Measurements from ENCODE around the gene CCDC174.

Gene CCDC174

DNA sequence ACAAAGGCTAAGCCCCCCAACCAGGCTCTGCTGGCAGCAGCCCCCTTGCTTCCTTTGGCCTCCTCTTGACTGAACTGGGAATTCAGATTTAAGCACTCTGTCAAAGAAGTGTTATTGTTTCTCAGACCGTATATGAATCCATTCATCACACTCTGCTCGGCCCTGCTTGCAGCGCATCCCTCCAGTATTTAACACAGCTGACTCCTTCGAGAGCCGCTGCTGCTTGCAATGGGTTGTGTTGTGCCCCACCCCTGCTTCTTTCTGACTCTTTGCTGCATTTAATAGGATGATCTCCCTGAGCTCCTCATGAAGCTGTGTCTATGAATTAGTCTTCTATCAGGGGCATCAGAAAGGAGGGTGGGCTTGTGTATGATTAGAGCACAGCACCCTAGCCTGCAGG, 54.5 kb downstream of the CCDC174 start:
- no peak for FAIRE-seq

GRCh38 chr3:14716591-14716990, 65.0 kb downstream of the CCDC174 start:
- no peak for FAIRE-seq

- no peak for FAIRE-seq
Measured at GRCh38 chr3:14717307-14717706, 65.7 kb downstream of the CCDC174 start.

- no peak for FAIRE-seq
Measured at GRCh38 chr3:14718539-14718938, 67.0 kb downstream of the CCDC174 start.

DNA sequence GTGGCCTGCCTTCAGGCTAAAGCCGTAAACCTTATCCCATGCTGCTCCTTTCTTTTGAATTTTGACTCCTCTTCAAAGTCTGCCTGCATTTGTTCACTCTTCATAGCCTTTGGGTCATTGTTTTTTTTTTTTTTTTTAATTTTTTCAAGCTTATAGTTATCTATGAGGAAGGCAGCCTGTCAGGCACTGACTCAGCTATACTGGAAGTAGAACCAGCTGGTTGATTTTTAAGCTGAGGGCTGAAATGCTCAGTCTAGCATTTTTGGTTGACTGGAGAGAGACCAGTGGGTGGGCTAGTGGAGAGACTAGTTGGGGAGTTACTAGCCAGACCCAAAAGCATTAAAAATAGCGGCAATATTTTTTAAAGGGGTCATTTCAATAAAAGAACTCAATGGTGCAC, 67.4 kb downstream of the CCDC174 start:
- FAIRE-seq, result no peak

DNA sequence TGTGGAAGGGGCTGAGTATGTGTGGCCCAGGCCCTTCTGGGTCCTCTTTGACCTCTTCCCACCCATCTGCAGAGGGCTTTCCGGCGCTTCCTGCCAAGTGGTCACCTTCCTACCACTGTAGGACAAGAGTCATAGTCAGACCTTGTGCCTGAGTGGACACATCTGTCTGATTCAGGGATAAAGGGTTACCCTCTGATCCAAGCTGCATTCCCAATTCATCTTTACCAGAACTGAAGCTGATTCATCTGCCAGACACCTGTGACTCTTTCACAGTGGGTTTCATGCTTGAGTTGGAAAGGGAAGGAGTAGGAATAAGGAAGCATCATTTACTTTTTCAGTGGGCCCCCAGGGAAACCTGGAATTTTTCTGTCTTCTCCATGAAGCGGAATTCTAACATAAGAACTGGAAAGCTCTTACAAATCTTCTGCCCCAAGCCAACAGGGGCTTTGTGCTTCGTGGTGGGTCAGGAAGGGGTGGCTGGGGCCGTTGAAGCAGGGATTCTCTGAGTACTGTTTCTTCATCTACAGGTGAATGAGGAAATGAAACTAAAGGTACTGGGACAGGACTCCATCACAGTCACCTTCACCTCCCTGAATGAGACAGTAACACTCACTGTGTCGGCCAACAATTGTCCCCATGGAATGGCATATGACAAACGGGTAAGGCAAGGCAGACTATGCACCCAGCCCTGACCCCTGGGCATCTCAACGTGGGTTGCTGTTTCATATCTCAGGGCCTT, 69.7 kb downstream of the CCDC174 start:
- FAIRE-seq, result no peak
